Breast epithelium (tissue), 3 donors: ENCODE results near the gene PPFIA4.

Experiments used
- CTCF ChIP-seq, 3 donors: fragments of 450-650 bp; IDR thresholded peaks; one replicate each; pipeline ENCODE4 v1.5.1; 2016 to 2017; ENCODE audit warnings: antibody characterized with exemption in 3 of 3, mild to moderate bottlenecking in 3 of 3, moderate library complexity in 3 of 3
- POLR2A ChIP-seq: fragments of 450-650 bp; IDR thresholded peaks from one replicate; pipeline ENCODE4 v1.6.1; 2016; ENCODE audit warnings: antibody characterized with exemption, mild to moderate bottlenecking, moderate library complexity
- POLR2AphosphoS5 ChIP-seq, 3 donors: sonication (generic); formaldehyde crosslinking; IDR thresholded peaks; one replicate each; pipeline ENCODE4 v1.6.1; 2017; ENCODE audit warnings: antibody characterized with exemption in 3 of 3

GRCh38 chr1:203089651-203090045, 63.4 kb downstream of the PPFIA4 start:
- no peak for TF ChIP-seq CTCF (IDR thresholded peaks at IDR 0.05)
- TF ChIP-seq POLR2AphosphoS5 (IDR thresholded peaks at IDR 0.05) = no peak
- no peak for TF ChIP-seq POLR2A
